H1 (cell line): ENCODE measurements around the gene HECTD4. TPM values are rescaled to one million over a fixed set of nuclear protein-coding genes. Genes with fewer than 3 reads are reported as not detected.

Experiments used
- CHD7 ChIP-seq: fragments of 300-600 bp; sonication (generic); IDR thresholded peaks from 2 replicates; pipeline ENCODE4 v1.7.1; 2012; ENCODE audit warnings: low read length, moderate library complexity, mild to moderate bottlenecking, inconsistent platforms; ENCODE audit not compliant: insufficient replicate concordance
- polyA plus RNA-seq, 7 experiments: library from polyadenylated mRNA; depleted of rRNA in 3 of 7; stranded (reverse) in 5 of 7; unstranded in 2 of 7; fragments of >200 nt in 5 of 7; fragments of 200-250 nt in 2 of 7; gene quantifications; 1 replicate in 5 of 7; 2 replicates in 1 of 7; 4 replicates in 1 of 7; pipeline versions ENCODE4 v1.2.1 to v1.2.3, GENCODE V29; 2011 to 2013; ENCODE audit warnings: missing spikeins in 2 of 7, mixed read lengths in 2 of 7
- total RNA-seq: library from RNA; stranded (reverse); fragmentation: NEBNext Ultra II Directional; extraction: Animal tissue kit (Norgen Biotek cat#: 25700); gene quantifications from 2 replicates; pipeline ENCODE4 v1.2.1, GENCODE V29; 2021

The HECTD4 gene
- total and polyA plus RNA-seq, 2 of the 8 experiments (the other 6 are each of a cell fraction or from before 2014, with no cell fraction given) = 6.5 to 33.7 TPM

- TF ChIP-seq CHD7 = no peak
These were observed 11.1 kb upstream of the HECTD4 start (continued) for GRCh38 chr12:112393328-112393727.
